Fibroblast of the aortic adventitia (primary cell): ENCODE measurements around the gene RBMS3. TPM values are rescaled to one million over a fixed set of nuclear protein-coding genes. Genes with fewer than 3 reads are reported as not detected.

Source experiments
- DNase-seq: peaks from one replicate; pipeline ENCODE4 v3.0.0-alpha.2; 2010; ENCODE audit warnings: low read depth
- H3K4me3 ChIP-seq: 2 replicates; pipeline ENCODE4 v1.5.1; 2011; ENCODE audit warnings: low read depth, mild to moderate bottlenecking, control low read depth, low read length, moderate library complexity
- total RNA-seq: library from RNA; depleted of rRNA; stranded (reverse); fragments of >200 nt; gene quantifications from 2 replicates; pipeline ENCODE4 v1.2.3, GENCODE V29; 2012; ENCODE audit warnings: low replicate concordance
- TF ChIP-seq, protein P1 (sequence below): IDR thresholded peaks from 2 replicates; pipeline ENCODE4 v1.5.1; 2011; ENCODE audit warnings: mild to moderate bottlenecking, low read length, control low read depth, inconsistent platforms; ENCODE audit not compliant: insufficient read depth

Gene RBMS3
- total RNA-seq, 1 donor = 84.1 TPM

DNA sequence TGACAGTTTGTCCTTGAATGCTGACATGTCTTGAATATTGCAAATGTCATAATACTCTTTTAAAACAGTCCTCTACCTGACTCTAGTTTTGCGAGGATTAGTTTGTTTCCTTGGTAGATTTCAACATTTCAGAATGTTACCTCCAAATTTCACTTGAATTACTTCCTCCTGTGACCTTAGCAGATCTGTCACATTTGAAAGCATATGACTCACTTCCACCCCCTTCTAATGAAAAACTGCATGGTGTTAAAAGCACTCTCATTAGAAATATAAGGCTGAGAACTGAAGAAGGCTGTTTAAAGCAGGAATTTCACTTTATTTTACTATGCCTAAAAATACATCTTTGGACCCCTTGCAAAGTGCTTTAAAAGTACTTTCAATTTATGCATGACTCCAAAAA lies 726.8 kb downstream of the RBMS3 start:
- no peak for DNase-seq
- no peak overlapping the region for H3K4me3 ChIP-seq
- TF ChIP-seq, protein P1, sequence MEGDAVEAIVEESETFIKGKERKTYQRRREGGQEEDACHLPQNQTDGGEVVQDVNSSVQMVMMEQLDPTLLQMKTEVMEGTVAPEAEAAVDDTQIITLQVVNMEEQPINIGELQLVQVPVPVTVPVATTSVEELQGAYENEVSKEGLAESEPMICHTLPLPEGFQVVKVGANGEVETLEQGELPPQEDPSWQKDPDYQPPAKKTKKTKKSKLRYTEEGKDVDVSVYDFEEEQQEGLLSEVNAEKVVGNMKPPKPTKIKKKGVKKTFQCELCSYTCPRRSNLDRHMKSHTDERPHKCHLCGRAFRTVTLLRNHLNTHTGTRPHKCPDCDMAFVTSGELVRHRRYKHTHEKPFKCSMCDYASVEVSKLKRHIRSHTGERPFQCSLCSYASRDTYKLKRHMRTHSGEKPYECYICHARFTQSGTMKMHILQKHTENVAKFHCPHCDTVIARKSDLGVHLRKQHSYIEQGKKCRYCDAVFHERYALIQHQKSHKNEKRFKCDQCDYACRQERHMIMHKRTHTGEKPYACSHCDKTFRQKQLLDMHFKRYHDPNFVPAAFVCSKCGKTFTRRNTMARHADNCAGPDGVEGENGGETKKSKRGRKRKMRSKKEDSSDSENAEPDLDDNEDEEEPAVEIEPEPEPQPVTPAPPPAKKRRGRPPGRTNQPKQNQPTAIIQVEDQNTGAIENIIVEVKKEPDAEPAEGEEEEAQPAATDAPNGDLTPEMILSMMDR = no peak

DNA sequence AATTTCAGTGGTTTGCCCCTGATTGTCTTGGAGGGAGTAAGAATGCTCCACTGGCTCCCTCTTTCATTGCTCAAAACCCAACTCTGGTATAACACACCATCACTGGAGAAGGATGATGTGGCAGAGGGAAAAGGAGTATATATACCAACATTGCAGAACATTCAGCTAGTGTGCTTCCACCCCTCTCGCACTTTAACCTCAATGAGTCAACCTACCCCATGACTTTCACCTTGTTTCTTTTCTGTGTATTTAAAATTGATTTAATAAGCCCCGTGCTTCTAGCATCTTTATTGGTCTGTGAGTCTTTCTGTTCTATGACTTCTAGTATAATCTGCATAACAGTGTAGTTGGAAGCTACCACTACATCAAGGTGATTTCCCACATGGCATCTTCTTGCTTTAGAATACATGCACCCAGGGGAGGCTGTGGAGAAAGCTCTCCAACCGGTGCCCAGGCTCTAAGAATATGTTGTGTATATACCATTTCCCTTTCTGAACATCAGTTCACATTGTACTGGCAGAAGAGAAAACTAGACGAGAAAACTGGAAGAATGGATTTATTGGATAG lies 730.4 kb downstream of the RBMS3 start:
- TF ChIP-seq, protein P1 = no peak
- no peak overlapping the region for H3K4me3 ChIP-seq
- no peak for DNase-seq

DNA sequence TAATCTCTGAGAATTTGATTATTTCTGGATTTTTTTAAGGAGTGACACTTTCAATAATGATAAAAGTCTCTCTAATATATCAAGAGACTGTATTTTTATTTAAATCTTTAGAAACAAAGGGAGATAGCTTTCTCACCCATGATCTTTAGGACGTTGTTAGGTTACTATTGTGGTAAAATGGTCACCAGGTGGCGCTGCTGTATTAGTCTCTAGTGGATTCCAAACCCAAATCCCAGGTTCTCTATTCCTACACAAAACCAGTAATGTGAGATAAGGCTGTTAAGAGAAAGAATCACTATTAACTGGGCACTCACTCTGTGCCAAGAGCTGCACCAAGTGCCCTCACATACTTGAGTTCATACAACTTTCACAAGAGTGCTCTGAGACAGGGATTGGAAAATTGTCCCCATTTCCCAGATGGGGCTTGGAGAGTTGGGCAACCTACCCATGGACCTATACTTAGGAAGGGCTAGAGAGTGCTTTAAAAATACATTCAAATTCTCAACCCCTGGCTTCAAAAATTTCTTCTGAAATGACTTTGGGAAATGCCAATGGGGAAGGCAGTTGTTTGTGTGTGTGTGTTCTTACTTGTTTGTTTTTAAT lies 732.2 kb downstream of the RBMS3 start:
- peak; percentile 85 for DNase-seq
- TF ChIP-seq, protein P1 = peak; percentile 54
- no peak overlapping the region for H3K4me3 ChIP-seq

DNA sequence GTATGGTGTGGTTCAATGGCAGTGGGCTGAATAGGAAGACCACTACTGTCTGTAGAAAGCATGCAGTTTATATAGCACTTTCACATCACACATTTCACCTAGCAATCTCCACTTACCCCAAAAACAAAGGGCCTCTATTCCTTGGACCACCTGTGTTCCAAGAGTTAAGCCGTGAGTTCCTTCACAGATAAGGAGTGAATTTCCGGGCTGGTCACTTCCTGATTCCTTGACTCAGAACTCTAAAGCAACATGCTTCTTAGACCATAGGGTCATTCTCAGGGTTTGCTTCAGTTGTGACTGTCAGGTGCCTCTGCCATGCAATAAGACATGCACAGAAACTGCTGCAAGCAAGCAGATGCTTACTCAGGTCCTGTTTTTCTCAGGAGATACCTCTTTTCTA lies 737.0 kb downstream of the RBMS3 start:
- H3K4me3 ChIP-seq = no peak overlapping the region
- TF ChIP-seq, protein P1 = no peak
- no peak for DNase-seq

DNA sequence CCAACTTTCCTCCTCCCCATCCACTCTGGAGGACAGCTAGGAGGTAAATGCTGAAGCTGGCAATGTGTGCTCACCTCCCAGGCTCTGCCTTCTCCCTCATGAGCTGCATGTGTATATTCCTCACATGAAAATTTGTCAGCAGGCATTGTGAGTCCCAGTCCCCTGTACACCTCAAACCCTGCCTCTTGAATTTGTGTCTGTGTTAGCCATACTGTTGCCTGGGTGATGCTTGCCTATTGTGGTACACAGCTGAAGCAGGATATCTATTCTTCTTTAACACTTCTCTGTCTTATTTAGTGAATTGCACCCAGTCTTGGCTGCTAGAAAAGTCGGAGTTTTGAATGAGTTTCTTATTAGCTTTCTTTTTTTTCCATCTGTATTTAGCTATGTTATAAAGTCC lies 739.5 kb downstream of the RBMS3 start:
- DNase-seq = no peak
- TF ChIP-seq, protein P1 = no peak
- no peak overlapping the region for H3K4me3 ChIP-seq

DNA sequence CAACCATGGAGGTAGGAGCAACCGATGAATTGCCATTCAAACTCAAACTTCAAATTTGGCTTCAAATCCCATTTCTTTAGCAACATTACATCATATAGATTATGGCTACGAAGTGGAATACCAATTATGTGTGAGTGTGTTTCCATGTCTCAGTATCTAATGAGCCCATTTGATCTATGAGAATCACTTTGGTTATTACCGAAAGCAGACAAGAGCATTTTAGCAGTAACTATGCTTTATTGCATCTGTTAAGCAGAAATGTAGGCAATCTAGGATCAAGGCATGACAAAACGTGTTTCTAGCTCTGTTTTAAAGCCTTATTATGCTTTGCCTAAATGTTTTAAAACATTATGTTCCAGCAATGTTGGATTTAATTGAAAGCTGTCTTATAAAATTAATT lies 743.6 kb downstream of the RBMS3 start:
- no peak overlapping the region for H3K4me3 ChIP-seq
- no peak for DNase-seq
- TF ChIP-seq, protein P1 = no peak

DNA sequence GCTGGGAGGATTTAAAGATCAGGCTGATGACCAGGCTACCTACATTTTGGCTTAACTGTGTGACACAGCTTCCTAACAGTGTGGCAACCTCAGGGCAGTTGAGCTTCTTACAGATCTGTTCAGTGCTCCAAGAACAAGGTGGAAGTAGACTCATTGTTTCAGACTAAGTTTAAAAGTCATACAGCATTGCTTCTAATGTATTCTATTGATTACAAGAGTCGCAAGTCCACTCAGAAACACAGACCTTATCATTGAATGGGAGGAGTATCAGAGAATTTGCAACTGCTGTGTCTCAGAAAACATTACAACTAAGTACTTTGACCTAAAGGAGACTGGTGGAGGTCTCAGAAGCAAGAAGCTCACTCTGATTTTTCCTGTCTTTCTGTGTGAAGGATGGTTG lies 746.0 kb downstream of the RBMS3 start:
- TF ChIP-seq, protein P1 = no peak
- no peak overlapping the region for H3K4me3 ChIP-seq
- DNase-seq = no peak
